Endothelial cell of umbilical vein (primary cell): Measurements from ENCODE around the gene ZNF281. TPM values are rescaled to one million over a fixed set of nuclear protein-coding genes. Genes with fewer than 3 reads are reported as not detected.

ENCODE experiments used
- BruUV-seq: library from RNA; stranded (reverse); fragments of 400-500 nt; replicated peaks from 2 replicates; lab custom pipeline; 2021; lab: Mats Ljungman, UMichigan
- CTCF ChIA-PET: fragments of 300-600, 350-600 bp; sonication (Branson Sonifier 250); formaldehyde crosslinking; loops from one replicate; lab custom pipeline; 2021; ENCODE audit warnings: antibody characterized with exemption, inconsistent platforms; lab: Charles Lee
- POLR2A ChIA-PET: fragments of 300-600, 350-600 bp; sonication (Branson Sonifier 250); formaldehyde crosslinking; loops from one replicate; lab custom pipeline; 2021; ENCODE audit warnings: antibody characterized with exemption, inconsistent platforms; lab: Charles Lee
- DNase-seq: peaks from one replicate; pipeline ENCODE4 v3.0.0-alpha.2; 2011; ENCODE audit warnings: low read depth, low spot score
- FAIRE-seq: peaks from 2 replicates; lab custom pipeline; 2011; peaks lifted over from hg19 to GRCh38; lab: Jason Lieb, UNC
- H2AFZ ChIP-seq: 2 replicates; pipeline ENCODE4 v1.6.0; 2012; ENCODE audit warnings: low read depth, low read length, control low read depth, inconsistent platforms
- H3K27ac ChIP-seq: 2 replicates; pipeline ENCODE4 v1.5.1; 2011; ENCODE audit warnings: low read depth, mild to moderate bottlenecking, control low read depth, low read length, moderate library complexity; ENCODE audit not compliant: insufficient read depth
- H3K27me3 ChIP-seq, 2 experiments: 2 replicates each; pipeline versions ENCODE4 v1.6.0 to v1.6.1; 2011; ENCODE audit warnings: low read length in 2 of 2, mixed read lengths in 1 of 2; ENCODE audit not compliant: control insufficient read depth in 2 of 2, insufficient read depth in 2 of 2
- H3K36me3 ChIP-seq, 2 experiments: 2 replicates in 1 of 2; 3 replicates in 1 of 2; pipeline ENCODE4 v1.5.1; 2011; ENCODE audit warnings: low read length in 2 of 2, mild to moderate bottlenecking in 1 of 2, moderate library complexity in 1 of 2; ENCODE audit not compliant: control insufficient read depth in 2 of 2, insufficient read depth in 2 of 2; ENCODE audit errors: extremely low read depth in 1 of 2
- H3K4me1 ChIP-seq: 3 replicates; pipeline ENCODE4 v1.5.1; 2011; ENCODE audit warnings: mild to moderate bottlenecking, low read length; ENCODE audit not compliant: control insufficient read depth, insufficient read depth; ENCODE audit errors: extremely low read depth
- H3K4me2 ChIP-seq: 2 replicates; pipeline ENCODE4 v1.6.1; 2011; ENCODE audit warnings: low read length, control low read depth, mixed read lengths; ENCODE audit not compliant: insufficient read depth
- H3K4me3 ChIP-seq, 3 experiments: fragments of 200-600 bp in 1 of 3; sonication (generic), shearing (Covaris generic) in 1 of 3; replicated peaks in 1 of 3; 2 replicates each; pipeline ENCODE4 v1.5.1; 2011 to 2016; ENCODE audit warnings: control low read depth in 3 of 3, low read length in 3 of 3, mild to moderate bottlenecking in 2 of 3, inconsistent platforms in 1 of 3, low read depth in 1 of 3, moderate library complexity in 1 of 3; ENCODE audit not compliant: insufficient read depth in 1 of 3
- H3K79me2 ChIP-seq: 2 replicates; pipeline ENCODE4 v1.6.0; 2012; ENCODE audit warnings: low read length, inconsistent platforms; ENCODE audit not compliant: control insufficient read depth, insufficient read depth
- H3K9ac ChIP-seq: replicated peaks from 2 replicates; pipeline ENCODE3; 2011; ENCODE audit warnings: low read length, control low read depth; ENCODE audit not compliant: insufficient read depth; ENCODE audit errors: extremely low read depth
- H3K9me1 ChIP-seq: replicated peaks from 3 replicates; pipeline ENCODE4 v1.6.0; 2011; ENCODE audit warnings: mild to moderate bottlenecking, low read length; ENCODE audit not compliant: control insufficient read depth, insufficient read depth; ENCODE audit errors: extremely low read depth
- H3K9me3 ChIP-seq: replicated peaks from 2 replicates; pipeline ENCODE4 v1.5.1; 2012; ENCODE audit warnings: low read length, inconsistent platforms; ENCODE audit not compliant: control insufficient read depth, insufficient read depth
- H4K20me1 ChIP-seq: replicated peaks from 2 replicates; pipeline ENCODE3; 2011; ENCODE audit warnings: mild to moderate bottlenecking, low read length; ENCODE audit not compliant: control insufficient read depth, insufficient read depth; ENCODE audit errors: extremely low read depth
- EZH2 ChIP-seq: IDR thresholded peaks from 2 replicates; pipeline ENCODE4 v1.6.1; 2012; ENCODE audit warnings: borderline replicate concordance, low read depth, mild to moderate bottlenecking, moderate library complexity, low read length, inconsistent platforms; ENCODE audit not compliant: severe bottlenecking
- FOS ChIP-seq: IDR thresholded peaks from 2 replicates; pipeline ENCODE4 v1.6.1; 2011; ENCODE audit warnings: mild to moderate bottlenecking, low read length, moderate library complexity, borderline replicate concordance; ENCODE audit not compliant: insufficient read depth
- GATA2 ChIP-seq: IDR thresholded peaks from 2 replicates; pipeline ENCODE4 v1.7.0; 2011; ENCODE audit warnings: low read depth, mild to moderate bottlenecking, moderate library complexity, mixed read lengths, low read length; ENCODE audit not compliant: insufficient read length, insufficient read depth
- JUN ChIP-seq: IDR thresholded peaks from 2 replicates; pipeline ENCODE4 v1.6.1; 2011; ENCODE audit warnings: borderline replicate concordance, low read depth; ENCODE audit not compliant: insufficient read length, insufficient read depth
- MAX ChIP-seq: IDR thresholded peaks from 2 replicates; pipeline ENCODE4 v1.6.1; 2011; ENCODE audit not compliant: insufficient read depth, insufficient read length
- MYC ChIP-seq: IDR thresholded peaks from one replicate; pipeline ENCODE4 v1.6.1; 2011; ENCODE audit warnings: mild to moderate bottlenecking, low read depth, low read length
- POLR2A ChIP-seq: IDR thresholded peaks from 2 replicates; pipeline ENCODE4 v1.6.1; 2012; ENCODE audit warnings: low read depth, mild to moderate bottlenecking, control low read depth, low read length
- POLR2AphosphoS5 ChIP-seq: IDR thresholded peaks from 2 replicates; pipeline ENCODE4 v1.6.1; 2012; ENCODE audit warnings: low read depth, mild to moderate bottlenecking, control low read depth, low read length, moderate library complexity; ENCODE audit not compliant: insufficient read depth
- dilution Hi-C: fragments of 300-500 bp; cut with MboI; formaldehyde crosslinking; loops from one replicate; pipeline ENCODE4 v1.15.0; 2019; ENCODE audit warnings: low sequenced_read_pairs; ENCODE audit not compliant: extremely low pct_ligation_motif_present
- intact Hi-C: fragments of 100-400 bp; cut with micrococcal nuclease; formaldehyde crosslinking; loops from one replicate; pipeline ENCODE4 v1.10.0; 2022
- polyA plus RNA-seq, 4 experiments: library from polyadenylated mRNA; depleted of rRNA in 3 of 4; stranded (reverse) in 3 of 4; unstranded in 1 of 4; fragments of >200 nt; gene quantifications; 2 replicates each; pipeline versions ENCODE4 v1.2.1 to v1.2.3, GENCODE V29; 2011 to 2012; ENCODE audit warnings: missing spikeins in 1 of 4
- total RNA-seq: library from RNA; stranded (reverse); gene quantifications from 2 replicates; pipeline ENCODE4 v1.2.3, GENCODE V29; 2021
- TF ChIP-seq, protein P1 (sequence below), 2 donors: IDR thresholded peaks; 1 replicate in 1 of 2; 2 replicates in 1 of 2; pipeline ENCODE4 v1.5.1; 2011; ENCODE audit warnings: low read length in 2 of 2, mild to moderate bottlenecking in 2 of 2, moderate library complexity in 2 of 2, control low read depth in 1 of 2, inconsistent platforms in 1 of 2, low read depth in 1 of 2; ENCODE audit not compliant: insufficient read depth in 1 of 2; ENCODE audit errors: extremely low read depth in 1 of 2

The ZNF281 gene
- total and polyA plus RNA-seq, 2 donors (not counting 3 experiments of a cell fraction or from before 2014, with no cell fraction given), result 5.2 to 22.3 TPM

DNA sequence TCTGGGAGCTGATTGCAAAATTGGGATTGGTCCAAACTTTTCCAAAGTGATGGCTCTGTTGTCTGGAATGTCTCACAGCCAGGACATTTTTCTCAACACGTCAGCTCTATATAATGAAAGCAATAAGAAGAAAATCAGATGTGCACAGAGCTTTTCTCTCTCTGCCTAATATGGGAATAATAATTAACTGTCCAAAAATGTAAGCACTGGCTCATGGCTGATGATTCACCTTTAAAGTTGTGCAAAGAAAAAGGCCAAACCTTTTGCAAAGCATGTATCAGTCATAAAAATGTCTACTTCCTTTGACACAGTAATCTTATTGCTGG, 30.4 kb downstream of the ZNF281 start:
- intact Hi-C loops, result no loop called here
- CTCF ChIA-PET, result interaction anchor here (0.8 to 1.2 kb wide), 3 partner anchors 10 to 109 kb away, joined by 3 to 4 read pairs (median 3); no protein-coding TSS in a partner anchor

GRCh38 chr1:200378096-200378495, 31.7 kb downstream of the ZNF281 start:
- intact Hi-C loops, result no loop called here
- ChIA-PET CTCF (interaction anchor here (1.0 kb wide), 1 partner anchor 40 kb away, joined by 3 read pairs; no protein-coding TSS in a partner anchor), POLR2A (no interaction called here)
- no peaks in the 10 kb centered on the region for H3K9me1 ChIP-seq
- no peaks in the 10 kb centered on the region for H3K79me2 ChIP-seq
- TF ChIP-seq MAX, result no peak
- TF ChIP-seq JUN, result no peak
- no peak for TF ChIP-seq FOS
- no peak for TF ChIP-seq EZH2
- TF ChIP-seq, protein P1, sequence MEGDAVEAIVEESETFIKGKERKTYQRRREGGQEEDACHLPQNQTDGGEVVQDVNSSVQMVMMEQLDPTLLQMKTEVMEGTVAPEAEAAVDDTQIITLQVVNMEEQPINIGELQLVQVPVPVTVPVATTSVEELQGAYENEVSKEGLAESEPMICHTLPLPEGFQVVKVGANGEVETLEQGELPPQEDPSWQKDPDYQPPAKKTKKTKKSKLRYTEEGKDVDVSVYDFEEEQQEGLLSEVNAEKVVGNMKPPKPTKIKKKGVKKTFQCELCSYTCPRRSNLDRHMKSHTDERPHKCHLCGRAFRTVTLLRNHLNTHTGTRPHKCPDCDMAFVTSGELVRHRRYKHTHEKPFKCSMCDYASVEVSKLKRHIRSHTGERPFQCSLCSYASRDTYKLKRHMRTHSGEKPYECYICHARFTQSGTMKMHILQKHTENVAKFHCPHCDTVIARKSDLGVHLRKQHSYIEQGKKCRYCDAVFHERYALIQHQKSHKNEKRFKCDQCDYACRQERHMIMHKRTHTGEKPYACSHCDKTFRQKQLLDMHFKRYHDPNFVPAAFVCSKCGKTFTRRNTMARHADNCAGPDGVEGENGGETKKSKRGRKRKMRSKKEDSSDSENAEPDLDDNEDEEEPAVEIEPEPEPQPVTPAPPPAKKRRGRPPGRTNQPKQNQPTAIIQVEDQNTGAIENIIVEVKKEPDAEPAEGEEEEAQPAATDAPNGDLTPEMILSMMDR (IDR thresholded peaks at IDR 0.05; ENCODE audit: extremely low read depth in 1 of 2, insufficient read depth in 1 of 2, low read depth in 1 of 2, low read length in 2 of 2), result no peak
- no peak for TF ChIP-seq POLR2A
- TF ChIP-seq POLR2AphosphoS5, result no peak
- TF ChIP-seq MYC, result no peak
- TF ChIP-seq GATA2, result no peak
- H3K4me3 ChIP-seq, result no peak overlapping the region
- no peaks in the 10 kb centered on the region for H3K4me1 ChIP-seq
- H2AFZ ChIP-seq, result no peak overlapping the region
- dilution Hi-C loops, result no loop called here
- no peak overlapping the region for H3K4me2 ChIP-seq
- H3K9me3 ChIP-seq, result no peaks in the 10 kb centered on the region
- DNase-seq (no peak), FAIRE-seq (no peak)
- no TSS peak for BruUV-seq
- H3K9ac ChIP-seq, result no peak overlapping the region
- H4K20me1 ChIP-seq, result no peaks in the 10 kb centered on the region
- no peaks in the 10 kb centered on the region for H3K36me3 ChIP-seq
- H3K27me3 ChIP-seq, result no peaks in the 10 kb centered on the region
- H3K27ac ChIP-seq, result no peak overlapping the region

More for the DNA sequence above, 30.4 kb downstream of the ZNF281 start:
- H3K4me3 ChIP-seq, result no peak overlapping the region
- FAIRE-seq, result no peak
- no peaks in the 10 kb centered on the region for H3K27me3 ChIP-seq
- H4K20me1 ChIP-seq, result no peaks in the 10 kb centered on the region
- H2AFZ ChIP-seq, result no peak overlapping the region
- H3K36me3 ChIP-seq, result no peaks in the 10 kb centered on the region
- DNase-seq, result no peak
- no peak overlapping the region for H3K27ac ChIP-seq
- POLR2A ChIA-PET, result no interaction called here
- no TSS peak for BruUV-seq
- no peaks in the 10 kb centered on the region for H3K9me3 ChIP-seq
- H3K9me1 ChIP-seq, result no peaks in the 10 kb centered on the region
- H3K4me1 ChIP-seq, result no peaks in the 10 kb centered on the region
- no peaks in the 10 kb centered on the region for H3K79me2 ChIP-seq
- TF ChIP-seq FOS, result peak; percentile 52
- TF ChIP-seq, protein P1 (IDR thresholded peaks at IDR 0.05; ENCODE audit: extremely low read depth in 1 of 2, insufficient read depth in 1 of 2, low read depth in 1 of 2, low read length in 2 of 2), result no peak
- H3K4me2 ChIP-seq, result no peak overlapping the region
- dilution Hi-C loops, result no loop called here
- H3K9ac ChIP-seq, result no peak overlapping the region
